HG02588 (cell line): ENCODE results near the gene LILRA1.
"Not testable (repeated sequence)": the region's sequence is repeated elsewhere in the genome, so short reads cannot be mapped to it uniquely, and the experiment has no call there.

Source experiments
- ATAC-seq: cut with Tn5 transposase; IDR thresholded peaks from one replicate; pipeline ENCODE4 v1.9.1; 2021; ENCODE audit warnings: mild to moderate bottlenecking, moderate library complexity; ENCODE audit not compliant: unreplicated experiment

Gene LILRA1

DNA sequence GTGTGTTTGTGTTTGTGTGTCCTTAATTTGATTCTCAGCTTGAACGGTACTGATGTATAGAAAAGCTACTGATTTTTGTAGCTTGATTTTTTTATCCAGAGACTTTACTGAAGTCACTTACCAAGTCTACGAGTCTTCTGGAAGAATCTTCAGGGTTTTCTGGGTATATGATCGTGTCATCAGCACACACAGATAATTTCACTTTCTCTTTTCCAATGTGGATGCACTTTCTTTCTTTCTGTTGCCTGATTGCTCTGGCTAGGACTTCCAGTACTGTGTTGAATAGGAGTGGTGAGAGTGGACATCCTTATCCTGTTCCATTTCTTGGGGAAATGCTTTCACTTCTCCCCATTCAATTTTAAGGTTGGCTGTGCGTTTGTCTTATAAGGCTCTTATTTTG, 29.0 kb downstream of the LILRA1 start:
- no peak for ATAC-seq

DNA sequence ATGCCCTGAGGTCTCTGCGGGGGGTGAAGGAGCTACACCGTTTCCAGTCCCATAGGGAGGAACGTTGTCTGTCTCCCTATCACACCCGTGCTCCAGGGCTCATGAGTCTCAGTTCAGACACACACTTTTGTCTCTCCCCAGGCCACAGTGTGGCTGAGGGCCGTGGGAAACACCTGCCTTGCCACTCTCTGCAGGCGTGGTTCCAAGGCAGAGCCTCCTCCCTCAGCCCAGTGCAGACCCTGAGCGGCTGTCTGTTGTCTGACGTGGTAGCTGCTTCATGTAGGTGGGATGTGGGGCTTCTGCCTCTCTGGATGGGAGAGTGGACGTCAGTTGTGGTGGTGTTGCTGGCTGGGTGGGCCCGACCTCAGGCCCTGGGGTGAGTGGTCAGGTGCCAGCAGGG, 30.8 kb downstream of the LILRA1 start:
- not testable (repeated sequence) for ATAC-seq

DNA sequence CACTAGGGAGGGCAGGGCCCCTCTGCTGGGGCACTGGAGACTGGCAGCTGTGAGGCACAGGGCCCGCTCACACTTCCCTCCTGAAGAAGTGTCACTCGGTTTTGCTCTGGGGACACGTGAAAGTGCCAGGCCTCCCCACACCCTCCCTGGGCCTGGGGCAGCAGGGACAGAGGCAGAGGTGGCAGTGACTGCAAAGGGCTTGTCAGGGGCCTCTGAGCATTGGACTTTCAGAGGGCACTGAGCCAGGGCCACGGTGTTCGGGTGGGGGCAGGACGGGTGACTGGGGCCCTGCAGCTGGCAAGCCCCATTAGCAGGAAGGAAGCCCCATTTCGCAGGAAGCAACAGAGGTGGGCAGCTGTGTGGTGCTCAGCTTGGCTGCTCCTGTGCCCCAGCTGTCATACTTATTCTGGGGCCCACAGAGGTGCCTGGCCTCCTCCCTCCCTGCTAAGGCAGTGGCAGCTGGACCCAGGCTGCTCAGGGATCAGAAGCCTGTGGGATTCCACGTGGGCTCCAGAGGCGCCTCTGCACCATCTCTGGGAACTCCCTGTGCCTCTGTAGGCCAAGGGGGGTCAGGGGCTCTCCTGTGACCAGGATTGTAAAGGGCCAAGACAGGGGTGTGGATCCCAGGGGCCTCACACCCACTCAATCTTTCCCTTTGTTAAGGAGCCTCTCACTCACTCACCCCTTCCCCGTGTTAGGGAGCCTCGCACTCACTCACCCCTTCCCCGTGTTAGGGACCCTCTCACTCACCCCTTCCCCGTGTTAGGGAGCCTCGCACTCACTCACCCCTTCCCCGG, 31.7 kb downstream of the LILRA1 start:
- ATAC-seq: not testable (repeated sequence)

DNA sequence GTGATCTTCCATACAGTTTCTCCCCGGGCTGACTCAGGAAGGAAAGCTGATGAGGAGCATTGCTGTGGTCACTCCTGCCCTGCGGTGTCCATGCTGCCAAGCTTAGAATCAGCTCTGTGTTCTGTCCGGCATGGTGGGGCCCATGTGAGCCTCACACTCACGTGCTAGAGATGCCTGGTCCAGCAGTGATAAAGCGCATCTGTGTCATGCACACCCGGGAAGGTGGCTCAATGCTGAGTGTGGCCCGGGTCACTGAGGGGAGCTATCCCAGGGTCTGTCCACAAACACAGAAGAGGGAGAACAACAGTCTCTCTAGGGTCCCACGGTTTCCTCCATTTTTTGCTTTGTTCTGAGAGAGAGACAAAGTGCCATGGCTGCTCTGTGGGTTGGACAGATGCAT, 33.3 kb downstream of the LILRA1 start:
- ATAC-seq: no peak

DNA sequence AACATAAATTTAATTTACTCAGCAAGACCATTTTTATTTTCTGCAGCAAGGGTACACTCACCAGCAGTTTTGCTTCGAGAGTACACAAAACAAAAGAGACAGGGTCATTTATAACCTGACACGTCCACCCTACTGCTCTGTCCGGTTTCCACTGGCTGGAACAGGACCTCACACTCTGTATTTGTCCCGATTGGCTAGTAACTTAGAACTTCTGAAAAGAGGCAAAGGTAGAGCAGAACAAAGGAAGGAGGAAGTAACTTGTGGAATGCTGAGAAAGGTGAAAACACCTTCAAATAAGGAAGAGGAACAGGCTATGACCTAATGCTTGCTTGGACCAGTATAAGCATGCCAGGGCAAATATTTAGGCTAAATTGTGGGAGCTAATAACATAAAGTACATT, 34.5 kb downstream of the LILRA1 start:
- not testable (repeated sequence) for ATAC-seq

DNA sequence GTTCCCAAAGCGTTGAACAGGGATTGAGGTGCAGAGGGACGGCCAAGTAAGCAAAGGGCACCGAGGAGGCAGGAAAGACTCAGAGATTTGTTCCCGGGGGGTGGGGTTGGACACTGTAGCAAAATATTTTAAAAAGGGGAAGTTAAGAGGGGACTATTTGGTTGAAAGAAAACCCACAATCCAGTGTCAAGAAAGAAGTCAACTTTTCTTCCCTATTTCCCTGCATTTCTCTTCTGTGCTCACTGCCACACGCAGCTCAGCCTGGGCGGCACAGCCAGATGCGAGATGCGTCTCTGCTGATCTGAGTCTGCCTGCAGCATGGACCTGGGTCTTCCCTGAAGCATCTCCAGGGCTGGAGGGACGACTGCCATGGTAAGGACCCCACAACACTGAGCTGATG, 36.8 kb downstream of the LILRA1 start, which contains the start of gene LILRB1:
TSS of gene LILRB1 (plus strand) at position 223 of the 400 bp plus-strand sequence. CDS start 590 bp downstream, outside the sequence.
- not testable (repeated sequence) for ATAC-seq

- no peak for ATAC-seq
These were observed 37.4 kb downstream of the LILRA1 start for GRCh38 chr19:54630782-54631181.

DNA sequence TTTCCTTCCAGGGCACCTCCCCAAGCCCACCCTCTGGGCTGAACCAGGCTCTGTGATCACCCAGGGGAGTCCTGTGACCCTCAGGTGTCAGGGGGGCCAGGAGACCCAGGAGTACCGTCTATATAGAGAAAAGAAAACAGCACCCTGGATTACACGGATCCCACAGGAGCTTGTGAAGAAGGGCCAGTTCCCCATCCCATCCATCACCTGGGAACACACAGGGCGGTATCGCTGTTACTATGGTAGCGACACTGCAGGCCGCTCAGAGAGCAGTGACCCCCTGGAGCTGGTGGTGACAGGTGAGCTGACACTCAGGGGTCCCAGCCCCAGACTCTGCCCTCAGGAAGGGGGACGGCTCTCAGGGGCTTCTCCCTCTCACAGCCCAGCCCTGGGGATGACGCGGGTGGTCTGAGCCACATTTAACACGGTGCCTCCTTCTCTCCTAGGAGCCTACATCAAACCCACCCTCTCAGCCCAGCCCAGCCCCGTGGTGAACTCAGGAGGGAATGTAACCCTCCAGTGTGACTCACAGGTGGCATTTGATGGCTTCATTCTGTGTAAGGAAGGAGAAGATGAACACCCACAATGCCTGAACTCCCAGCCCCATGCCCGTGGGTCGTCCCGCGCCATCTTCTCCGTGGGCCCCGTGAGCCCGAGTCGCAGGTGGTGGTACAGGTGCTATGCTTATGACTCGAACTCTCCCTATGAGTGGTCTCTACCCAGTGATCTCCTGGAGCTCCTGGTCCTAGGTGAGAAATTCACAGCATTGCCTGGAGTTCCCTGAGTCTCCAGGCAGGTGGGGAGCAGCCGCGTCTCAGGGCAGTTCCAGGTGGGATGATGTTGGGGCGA, 38.3 kb downstream of the LILRA1 start:
- not testable (repeated sequence) for ATAC-seq

- not testable (repeated sequence) for ATAC-seq
These were observed 39.1 kb downstream of the LILRA1 start for GRCh38 chr19:54632517-54632916.

DNA sequence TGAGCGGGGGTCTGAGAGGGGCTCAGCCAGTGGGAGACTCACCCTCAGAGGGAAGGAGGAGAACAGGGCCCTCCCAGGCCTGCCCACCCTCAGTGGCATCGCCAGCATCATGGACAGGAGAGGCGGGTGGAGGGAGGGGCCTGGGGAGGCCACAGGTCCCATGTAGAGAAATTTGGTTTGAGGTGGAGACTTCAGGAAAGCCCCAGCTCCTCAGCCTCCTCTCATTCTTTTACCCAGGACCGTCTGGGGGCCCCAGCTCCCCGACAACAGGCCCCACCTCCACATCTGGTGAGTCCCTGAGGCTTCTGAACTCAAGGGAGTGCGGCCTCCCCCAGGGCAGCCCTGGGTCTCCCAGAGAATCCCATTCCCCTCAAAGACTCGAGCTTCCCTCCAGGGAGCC, 40.0 kb downstream of the LILRA1 start:
- ATAC-seq: no peak

DNA sequence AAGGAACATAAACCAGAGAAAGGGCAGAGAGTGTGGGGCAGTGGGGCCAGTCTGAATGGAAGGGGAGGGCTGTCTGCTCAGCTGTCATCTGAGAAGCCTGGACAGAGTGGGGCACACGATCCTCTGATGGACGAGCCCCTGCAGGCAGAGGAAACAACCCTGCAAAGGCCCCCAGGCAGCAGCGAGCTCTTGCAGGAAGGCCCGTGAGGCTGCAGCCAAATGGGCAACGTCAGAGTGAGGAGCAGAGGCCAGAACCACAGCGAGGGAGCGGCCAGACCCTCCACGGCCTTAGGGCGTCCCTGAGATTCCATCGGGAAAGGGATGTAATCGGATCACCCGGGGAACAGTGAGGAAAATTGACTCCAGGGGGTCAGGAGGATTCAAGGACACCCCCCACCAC, 42.6 kb downstream of the LILRA1 start:
- ATAC-seq: not testable (repeated sequence)

GRCh38 chr19:54638683-54639082, 45.3 kb downstream of the LILRA1 start:
- ATAC-seq: no peak

GRCh38 chr19:54642953-54643352, 49.5 kb downstream of the LILRA1 start:
- ATAC-seq: not testable (repeated sequence)

DNA sequence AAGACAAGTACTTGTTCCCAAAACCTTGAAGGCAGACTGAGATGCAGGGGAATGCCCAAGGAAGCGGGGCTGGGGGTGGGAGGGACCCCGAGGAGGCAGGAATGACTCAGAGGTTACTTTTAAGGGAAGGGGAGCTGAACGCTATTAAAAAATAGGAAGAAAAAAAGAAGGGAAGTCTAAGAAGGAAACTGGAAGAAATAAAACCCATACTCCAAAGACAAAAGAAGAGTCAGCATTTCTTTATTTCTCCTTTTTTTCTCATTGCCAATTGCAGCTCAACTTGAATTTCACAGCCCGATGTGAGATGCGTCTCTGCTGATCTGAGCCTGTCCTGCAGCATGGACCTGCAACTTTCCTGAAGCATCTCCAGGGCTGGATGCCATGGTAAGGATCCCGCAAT, 50.2 kb downstream of the LILRA1 start:
- ATAC-seq: not testable (repeated sequence)

GRCh38 chr19:54644056-54644455, 50.6 kb downstream of the LILRA1 start:
- ATAC-seq: no peak

GRCh38 chr19:54646331-54646841, 53.0 kb downstream of the LILRA1 start:
- no peak for ATAC-seq

DNA sequence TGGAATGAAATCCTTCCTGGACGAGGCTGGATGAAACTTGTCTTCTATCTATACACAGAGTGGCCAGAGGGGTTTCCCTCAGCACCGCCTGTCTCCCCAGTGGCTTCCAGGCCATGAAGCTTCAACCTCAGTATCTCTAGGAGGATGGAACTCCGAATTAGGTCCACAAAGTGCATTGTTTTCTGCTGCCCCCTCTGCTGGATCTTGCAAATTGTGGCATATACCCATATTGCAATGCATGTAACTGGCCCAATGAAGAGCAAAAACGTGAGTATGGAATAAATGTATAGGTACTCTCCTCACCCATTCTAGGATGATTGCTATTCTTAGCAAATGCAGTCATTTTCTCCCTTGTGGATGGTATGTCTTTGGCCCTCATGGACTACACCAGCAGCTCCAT, 54.7 kb downstream of the LILRA1 start:
- no peak for ATAC-seq

DNA sequence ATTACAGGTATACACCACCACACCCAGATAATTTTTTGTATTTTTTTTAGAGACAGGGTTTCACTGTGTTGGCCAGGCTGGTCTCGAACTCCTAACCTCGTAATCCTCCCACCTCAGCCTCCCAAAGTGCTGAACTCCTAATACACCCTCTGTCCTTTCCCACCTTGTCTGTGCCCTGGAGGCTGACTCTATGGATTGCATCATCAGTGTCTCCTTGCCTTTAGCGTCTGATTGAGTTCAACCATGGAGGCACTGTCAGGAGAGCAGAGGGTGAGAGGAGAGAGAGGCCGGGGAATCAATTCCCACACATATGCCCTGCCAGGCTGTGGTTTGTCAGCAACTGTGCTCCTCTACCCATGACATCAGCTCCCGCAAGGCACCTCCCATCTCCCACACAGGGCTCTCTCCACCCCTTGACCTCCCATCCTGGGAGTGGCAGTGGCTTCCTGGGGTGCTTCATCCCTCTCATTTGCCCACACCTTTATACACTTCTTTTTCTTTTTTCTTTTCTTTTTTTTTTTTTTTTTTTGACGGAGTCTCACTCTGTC, 56.8 kb downstream of the LILRA1 start:
- ATAC-seq: no peak
